Measurements from ENCODE around the gene MLST8. TPM values are rescaled to one million over a fixed set of nuclear protein-coding genes. Genes with fewer than 3 reads are reported as not detected.

The MLST8 gene
- total and polyA plus RNA-seq, 4 donors = 11.1 to 26.7 (median 20.2) TPM

DNA sequence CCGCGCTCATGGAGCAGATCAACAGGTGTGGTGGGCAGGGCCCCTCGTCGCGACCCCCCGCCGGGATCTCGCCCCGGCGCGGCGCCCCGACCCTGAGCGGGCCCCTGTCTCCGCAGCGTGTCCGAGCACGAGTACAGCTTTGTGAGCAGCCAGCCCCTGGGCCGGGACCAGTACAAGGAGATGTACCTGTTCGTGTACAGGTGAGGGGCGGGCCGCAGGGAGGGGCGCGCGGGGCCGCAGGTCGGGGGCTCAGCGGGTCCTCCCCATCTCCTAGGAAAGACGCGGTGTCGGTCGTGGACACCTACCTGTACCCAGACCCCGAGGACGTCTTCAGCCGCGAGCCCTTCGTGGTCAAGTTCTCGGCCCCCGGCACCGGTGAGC is 31.8 kb downstream of the MLST8 start (continued):
- no peak for TF ChIP-seq REST (IDR thresholded peaks at IDR 0.05)
- TF ChIP-seq RAD21 (IDR thresholded peaks at IDR 0.05) = no peak
- no peak for TF ChIP-seq RXRA (IDR thresholded peaks at IDR 0.05)

- DNase-seq (ENCODE audit: low spot score) = no peak
- peaks cover 0 to 14% (median 11%) of the 10 kb centered on the region in 4 donors for H3K4me1 ChIP-seq (ENCODE audit: control insufficient read depth in 4 of 4, insufficient read depth in 4 of 4, low read length in 3 of 4)
- H3K36me3 ChIP-seq (ENCODE audit: control insufficient read depth in 4 of 4, insufficient read depth in 3 of 4, low read depth in 1 of 4, low read length in 3 of 4) = peaks cover 5 to 38% (median 15%) of the 10 kb centered on the region in 4 donors
- no peak overlapping the region for H3K27ac ChIP-seq (ENCODE audit: low read depth in 1 of 2, low read length in 2 of 2)
- 16% methylated on average over 65 of the region's 65 CpGs for WGBS
- no peak for TF ChIP-seq CTCF (IDR thresholded peaks at IDR 0.05; ENCODE audit: low read depth, low read length, missing input control)
- TF ChIP-seq NR2F2 (IDR thresholded peaks at IDR 0.05) = no peak
- TF ChIP-seq RAD21 (IDR thresholded peaks at IDR 0.05) = no peak
- TF ChIP-seq GABPA (IDR thresholded peaks at IDR 0.05 in 1 of 2, conservative IDR thresholded peaks at IDR 0.05 in 1 of 2) = no peak
- TF ChIP-seq YY1 (IDR thresholded peaks at IDR 0.05) = no peak
- no peak for TF ChIP-seq HNF4A (conservative IDR thresholded peaks at IDR 0.05)
- TF ChIP-seq, protein P1, sequence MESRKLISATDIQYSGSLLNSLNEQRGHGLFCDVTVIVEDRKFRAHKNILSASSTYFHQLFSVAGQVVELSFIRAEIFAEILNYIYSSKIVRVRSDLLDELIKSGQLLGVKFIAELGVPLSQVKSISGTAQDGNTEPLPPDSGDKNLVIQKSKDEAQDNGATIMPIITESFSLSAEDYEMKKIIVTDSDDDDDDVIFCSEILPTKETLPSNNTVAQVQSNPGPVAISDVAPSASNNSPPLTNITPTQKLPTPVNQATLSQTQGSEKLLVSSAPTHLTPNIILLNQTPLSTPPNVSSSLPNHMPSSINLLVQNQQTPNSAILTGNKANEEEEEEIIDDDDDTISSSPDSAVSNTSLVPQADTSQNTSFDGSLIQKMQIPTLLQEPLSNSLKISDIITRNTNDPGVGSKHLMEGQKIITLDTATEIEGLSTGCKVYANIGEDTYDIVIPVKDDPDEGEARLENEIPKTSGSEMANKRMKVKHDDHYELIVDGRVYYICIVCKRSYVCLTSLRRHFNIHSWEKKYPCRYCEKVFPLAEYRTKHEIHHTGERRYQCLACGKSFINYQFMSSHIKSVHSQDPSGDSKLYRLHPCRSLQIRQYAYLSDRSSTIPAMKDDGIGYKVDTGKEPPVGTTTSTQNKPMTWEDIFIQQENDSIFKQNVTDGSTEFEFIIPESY (IDR thresholded peaks at IDR 0.05) = no peak
- TF ChIP-seq EGR1 (IDR thresholded peaks at IDR 0.05; ENCODE audit: low read depth in 2 of 2) = no peak
- no peak for TF ChIP-seq HNF4G (IDR thresholded peaks at IDR 0.05)
- no peak for TF ChIP-seq REST (IDR thresholded peaks at IDR 0.05)
- no peak for TF ChIP-seq TAF1 (conservative IDR thresholded peaks at IDR 0.05)
- TF ChIP-seq, protein P2, sequence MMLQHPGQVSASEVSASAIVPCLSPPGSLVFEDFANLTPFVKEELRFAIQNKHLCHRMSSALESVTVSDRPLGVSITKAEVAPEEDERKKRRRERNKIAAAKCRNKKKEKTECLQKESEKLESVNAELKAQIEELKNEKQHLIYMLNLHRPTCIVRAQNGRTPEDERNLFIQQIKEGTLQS (IDR thresholded peaks at IDR 0.05) = no peak
- TF ChIP-seq FOXA1 (IDR thresholded peaks at IDR 0.05) = no peak
- no peak for TF ChIP-seq SP1 (IDR thresholded peaks at IDR 0.05)
- TF ChIP-seq, protein P3, sequence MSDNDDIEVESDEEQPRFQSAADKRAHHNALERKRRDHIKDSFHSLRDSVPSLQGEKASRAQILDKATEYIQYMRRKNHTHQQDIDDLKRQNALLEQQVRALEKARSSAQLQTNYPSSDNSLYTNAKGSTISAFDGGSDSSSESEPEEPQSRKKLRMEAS (IDR thresholded peaks at IDR 0.05) = no peak
- no peak for TF ChIP-seq JUND (IDR thresholded peaks at IDR 0.05)
- TF ChIP-seq RXRA (IDR thresholded peaks at IDR 0.05) = no peak
- TF ChIP-seq FOXA2 (IDR thresholded peaks at IDR 0.05) = no peak
- H3K9ac ChIP-seq (ENCODE audit: low read depth in 1 of 2, low read length in 2 of 2) = no peak overlapping the region
- H3K9me3 ChIP-seq (ENCODE audit: control insufficient read depth in 4 of 4, low read length in 3 of 4) = no peaks in the 10 kb centered on the region
- no peak overlapping the region for H3K4me3 ChIP-seq (ENCODE audit: low read depth in 1 of 3, low read length in 3 of 3)
- no peaks in the 10 kb centered on the region for H3K27me3 ChIP-seq (ENCODE audit: control insufficient read depth in 4 of 4, insufficient read depth in 4 of 4, low read length in 3 of 4)
These were observed 32.4 kb downstream of the MLST8 start for GRCh38 chr16:2237493-2238149.

All from liver (tissue), 9 donors.